GM19328 (cell line): ENCODE data around the gene FADS3.

ENCODE experiments used
- ATAC-seq: cut with Tn5 transposase; IDR thresholded peaks from one replicate; pipeline ENCODE4 v1.9.1; 2021; ENCODE audit warnings: mild to moderate bottlenecking, moderate library complexity; ENCODE audit not compliant: unreplicated experiment

FADS3 gene

DNA sequence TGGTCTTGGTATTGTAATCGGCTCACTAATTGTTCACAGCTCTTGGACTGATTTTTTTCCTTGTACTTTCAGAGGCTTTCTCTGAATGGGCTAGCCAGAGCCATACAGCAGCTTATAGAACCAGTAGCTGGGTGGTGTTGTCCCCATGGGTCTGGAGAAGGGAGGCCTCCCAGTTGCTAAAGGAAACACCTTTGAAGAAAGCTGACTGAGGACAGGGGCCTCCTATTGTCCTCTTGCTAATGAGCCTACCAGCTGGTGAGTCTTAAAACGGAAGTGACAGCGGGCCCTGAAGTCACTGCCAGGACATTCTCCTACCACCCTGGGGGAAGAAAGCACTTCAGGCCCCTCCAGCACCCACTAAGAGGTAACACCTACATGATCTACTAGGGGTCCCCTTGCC lies 9.9 kb downstream of the FADS3 start:
- no peak for ATAC-seq

GRCh38 chr11:61880454-61880853 lies 10.9 kb downstream of the FADS3 start:
- ATAC-seq = no peak

GRCh38 chr11:61880031-61880430 lies 11.3 kb downstream of the FADS3 start:
- ATAC-seq = no peak

DNA sequence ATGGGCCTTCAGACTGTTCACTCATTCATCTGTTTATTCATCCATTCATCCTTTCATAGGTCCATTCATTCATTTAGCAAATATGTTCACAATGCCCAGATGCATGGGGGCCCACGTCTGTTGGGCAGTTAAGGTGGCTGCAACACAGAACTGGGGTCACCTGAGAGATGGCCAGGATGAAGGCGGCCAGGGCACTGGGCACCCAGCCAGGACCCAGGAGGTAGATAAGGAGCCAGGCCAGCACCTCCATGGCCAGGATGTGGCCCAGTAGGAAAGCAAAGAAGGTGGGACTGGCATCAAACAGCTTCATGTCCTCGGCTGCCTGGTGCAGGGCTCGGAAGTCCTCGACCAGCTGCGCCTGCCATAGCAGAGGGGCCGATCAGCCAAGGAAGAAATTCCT lies 12.2 kb downstream of the FADS3 start:
- no peak for ATAC-seq

DNA sequence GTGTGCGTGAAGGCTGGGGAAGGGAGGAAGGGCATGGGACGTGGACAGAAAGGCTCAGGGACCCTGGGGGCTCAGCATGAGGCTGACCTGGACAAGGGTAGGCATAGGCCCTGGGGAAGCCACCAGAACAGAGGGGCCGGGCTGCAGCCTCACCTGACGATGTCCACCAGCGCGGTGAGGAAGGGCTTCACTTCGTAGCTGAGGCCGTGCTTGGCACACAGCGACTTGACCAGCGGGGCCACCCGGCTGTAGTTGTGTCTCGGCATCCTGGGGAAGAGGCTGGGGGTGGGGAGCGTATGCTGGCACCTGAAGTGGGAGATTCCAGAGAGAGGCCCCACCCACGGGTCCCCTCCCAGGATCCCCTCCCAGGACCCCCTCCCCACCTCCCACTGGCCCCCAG lies 15.6 kb downstream of the FADS3 start:
- ATAC-seq = no peak

GRCh38 chr11:61874853-61875252 lies 16.5 kb downstream of the FADS3 start:
- no peak for ATAC-seq

GRCh38 chr11:61874377-61874809 lies 17.0 kb downstream of the FADS3 start:
- no peak for ATAC-seq

DNA sequence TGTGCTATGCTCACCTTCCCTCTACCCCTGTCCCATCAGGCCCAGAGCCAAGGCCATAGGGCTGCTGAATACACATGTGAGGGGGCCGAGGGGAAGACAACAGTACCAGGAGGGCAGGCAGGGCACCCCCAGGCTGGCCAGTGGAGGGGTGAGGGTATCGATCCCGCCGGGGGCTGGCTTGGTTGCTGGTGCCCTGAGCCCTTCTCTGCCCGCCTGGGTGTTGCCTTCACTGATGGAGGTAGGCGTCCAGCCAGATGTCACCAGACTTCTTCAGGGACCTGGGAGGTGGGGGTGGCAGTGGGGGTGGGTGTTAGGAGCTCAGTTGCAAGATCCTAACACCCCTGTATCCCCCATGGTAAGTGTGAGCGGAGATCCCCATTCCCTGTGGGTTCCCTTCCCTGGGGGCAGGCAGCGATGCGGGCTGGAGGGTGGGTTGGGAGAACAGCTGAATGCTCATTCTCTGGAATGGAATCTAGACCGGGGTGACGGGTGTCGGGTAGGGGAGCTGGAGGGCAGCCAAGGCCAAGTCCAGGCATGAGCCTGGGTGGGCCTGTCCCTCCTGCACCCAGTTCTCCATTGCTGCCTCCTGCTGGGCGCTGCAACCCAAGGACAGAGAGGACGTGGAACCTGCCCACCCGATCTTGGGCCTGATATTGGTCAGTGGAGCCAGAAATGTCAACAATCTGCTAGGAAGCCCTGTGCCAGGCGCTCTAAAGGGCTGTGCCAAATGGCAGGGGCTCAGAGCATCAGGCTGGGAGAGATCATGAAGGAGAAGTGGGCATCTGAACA lies 17.6 kb downstream of the FADS3 start:
- no peak for ATAC-seq

GRCh38 chr11:61872935-61873565 lies 18.3 kb downstream of the FADS3 start:
- no peak for ATAC-seq

- no peak for ATAC-seq
Observed at GRCh38 chr11:61871158-61871597, 20.2 kb downstream of the FADS3 start.

- ATAC-seq = no peak
Observed at GRCh38 chr11:61870541-61871031, 20.8 kb downstream of the FADS3 start.

- no peak for ATAC-seq
Observed at GRCh38 chr11:61869708-61870451, 21.5 kb downstream of the FADS3 start.

DNA sequence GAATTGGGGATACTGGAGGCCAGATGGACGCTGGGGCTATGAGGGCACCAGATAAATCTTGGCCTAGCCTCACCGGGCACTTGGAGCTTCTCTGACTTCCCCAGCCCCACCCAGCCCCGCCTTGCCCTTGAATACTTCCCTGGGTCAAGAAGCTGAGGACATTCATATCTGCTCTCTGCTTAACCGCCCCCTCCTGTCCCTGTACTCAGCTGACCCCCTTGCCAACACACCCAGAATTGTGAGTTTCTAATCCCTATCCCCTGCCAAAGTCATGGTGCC lies 22.0 kb downstream of the FADS3 start:
- no peak for ATAC-seq

DNA sequence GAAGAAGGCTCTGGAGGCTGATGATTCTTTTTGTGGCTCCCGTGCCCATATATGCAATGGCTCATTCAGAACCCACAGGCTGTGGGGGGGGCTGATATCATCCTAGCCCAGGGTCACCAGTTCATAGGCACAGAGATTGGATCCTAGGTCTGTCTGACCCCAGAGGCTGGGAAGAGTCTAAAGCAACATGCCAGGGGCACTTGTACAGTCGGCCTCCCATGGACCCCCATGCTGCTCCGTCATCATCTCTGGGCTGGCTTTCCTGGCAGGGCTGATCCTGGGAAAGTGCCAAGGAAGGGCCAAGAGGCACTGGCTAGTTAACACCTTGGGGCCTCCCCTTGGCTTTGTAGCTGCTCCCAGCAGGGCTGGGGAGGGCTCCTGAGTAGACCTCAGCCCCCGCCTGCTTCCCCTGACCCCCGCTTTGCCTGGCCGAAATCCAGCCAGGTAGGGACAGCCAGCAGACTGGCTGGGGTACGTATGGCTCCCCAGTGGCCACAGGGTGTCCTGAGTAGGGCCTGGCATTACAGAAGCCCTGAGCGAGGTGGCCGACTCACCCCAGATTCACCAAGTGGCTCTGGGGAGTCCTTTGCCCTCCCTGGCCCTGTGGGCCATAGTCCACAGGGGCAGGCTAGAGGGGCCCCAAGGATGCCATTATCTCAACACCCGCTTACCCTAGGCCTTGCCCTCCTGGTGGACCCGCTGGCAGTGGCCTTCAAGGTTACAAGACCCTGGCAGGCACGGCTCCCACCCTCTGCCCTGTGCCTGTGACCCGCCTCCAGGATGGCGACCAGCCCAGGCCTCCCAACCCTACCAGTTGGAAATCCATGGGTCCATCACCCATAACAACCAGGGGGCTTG lies 22.5 kb downstream of the FADS3 start:
- ATAC-seq = no peak

DNA sequence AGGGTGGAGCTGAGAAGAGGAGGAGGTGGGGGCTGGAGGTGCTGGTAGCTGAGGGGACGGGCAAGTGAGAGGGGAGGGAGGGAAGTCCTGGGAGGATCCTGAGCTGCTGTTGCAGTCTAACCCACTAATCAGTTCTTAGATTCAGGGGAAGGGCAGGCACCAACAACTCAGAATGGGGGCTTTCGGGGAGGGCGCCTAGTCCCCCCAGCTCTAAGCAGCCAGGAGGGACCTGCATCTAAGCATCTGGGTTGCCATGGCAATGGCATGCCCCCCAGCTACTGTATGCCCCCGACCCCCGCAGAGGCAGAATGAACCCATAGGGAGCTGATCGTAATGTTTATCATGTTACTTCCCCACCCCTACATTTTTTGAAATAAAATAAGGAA lies 24.4 kb downstream of the FADS3 start:
- no peak for ATAC-seq

DNA sequence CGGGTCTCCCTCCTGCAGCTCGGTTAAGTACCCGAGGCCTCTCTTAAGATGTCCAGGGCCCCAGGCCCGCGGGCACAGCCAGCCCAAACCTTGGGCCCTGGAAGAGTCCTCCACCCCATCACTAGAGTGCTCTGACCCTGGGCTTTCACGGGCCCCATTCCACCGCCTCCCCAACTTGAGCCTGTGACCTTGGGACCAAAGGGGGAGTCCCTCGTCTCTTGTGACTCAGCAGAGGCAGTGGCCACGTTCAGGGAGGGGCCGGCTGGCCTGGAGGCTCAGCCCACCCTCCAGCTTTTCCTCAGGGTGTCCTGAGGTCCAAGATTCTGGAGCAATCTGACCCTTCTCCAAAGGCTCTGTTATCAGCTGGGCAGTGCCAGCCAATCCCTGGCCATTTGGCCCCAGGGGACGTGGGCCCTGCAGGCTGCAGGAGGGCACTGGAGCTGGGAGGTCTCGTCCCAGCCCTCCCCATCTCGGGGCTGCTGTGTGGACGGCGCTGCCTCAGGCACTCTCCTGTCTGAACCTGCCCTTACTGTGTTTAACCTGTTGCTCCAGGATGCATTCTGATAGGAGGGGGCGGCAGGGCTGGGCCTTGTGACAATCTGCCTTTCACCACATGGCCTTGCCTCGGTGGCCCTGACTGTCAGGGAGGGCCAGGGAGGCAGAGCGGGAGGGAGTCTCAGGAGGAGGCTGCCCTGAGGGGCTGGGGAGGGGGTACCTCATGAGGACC lies 25.0 kb downstream of the FADS3 start:
- no peak for ATAC-seq

DNA sequence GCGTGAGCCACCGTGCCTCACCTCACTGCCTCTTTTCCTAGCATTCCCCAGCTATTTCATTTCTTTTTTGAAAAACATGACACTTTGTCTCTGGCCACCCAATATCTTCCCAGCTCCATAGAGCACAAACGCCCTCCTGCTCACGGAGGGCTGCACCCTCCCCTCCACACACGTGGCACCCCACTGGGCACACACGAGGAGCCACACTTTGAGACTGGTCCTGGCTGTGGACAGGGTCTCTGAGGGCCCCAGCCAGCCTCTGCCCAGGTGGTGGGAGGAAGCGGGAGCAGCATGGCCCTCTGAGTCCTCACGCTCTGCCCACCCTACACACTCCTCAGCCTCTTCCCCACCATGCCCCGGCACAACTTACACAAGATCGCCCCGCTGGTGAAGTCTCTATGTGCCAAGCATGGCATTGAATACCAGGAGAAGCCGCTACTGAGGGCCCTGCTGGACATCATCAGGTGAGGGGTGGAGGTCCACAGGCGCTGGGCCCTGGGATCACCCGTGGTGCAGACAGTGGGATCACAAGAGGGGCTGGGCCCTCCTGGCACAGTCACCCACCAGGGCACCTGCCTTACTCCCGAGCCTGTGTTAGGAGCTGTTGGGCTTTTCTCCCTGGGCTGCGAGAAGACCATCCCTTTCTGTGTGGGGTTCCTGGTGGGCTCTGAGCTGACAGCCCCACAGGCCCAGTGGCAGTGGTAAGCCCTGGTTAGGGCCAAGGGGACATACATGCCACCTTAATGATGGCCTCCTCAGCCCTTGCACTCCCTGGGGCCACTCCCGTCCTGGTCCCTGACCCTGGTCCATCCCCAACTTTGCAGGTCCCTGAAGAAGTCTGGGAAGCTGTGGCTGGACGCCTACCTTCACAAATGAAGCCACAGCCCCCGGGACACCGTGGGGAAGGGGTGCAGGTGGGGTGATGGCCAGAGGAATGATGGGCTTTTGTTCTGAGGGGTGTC lies 26.2 kb downstream of the FADS3 start:
- ATAC-seq = no peak

DNA sequence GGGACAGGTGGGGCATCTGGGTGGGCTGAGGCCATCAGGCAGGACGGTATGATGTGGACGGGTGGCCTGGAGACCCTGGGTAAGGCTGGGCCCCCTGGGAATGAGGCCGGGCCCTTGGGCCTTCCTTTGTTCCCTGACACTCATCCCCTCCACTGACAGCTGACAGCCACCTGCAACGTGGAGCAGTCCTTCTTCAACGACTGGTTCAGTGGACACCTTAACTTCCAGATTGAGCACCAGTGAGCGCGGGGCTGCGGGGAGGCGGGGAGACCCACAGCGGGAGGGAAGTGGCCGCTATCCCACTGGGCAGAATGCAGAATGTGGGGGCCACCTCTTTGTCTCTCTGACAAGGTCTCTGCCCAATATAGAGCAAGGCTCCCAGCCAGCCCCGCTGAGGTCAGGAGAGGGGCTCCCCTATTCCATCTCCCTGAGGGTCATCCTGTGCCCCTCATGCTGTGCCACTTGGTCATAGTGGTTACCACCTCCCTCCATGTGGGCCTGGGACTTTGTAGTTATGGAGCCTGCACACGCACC lies 27.7 kb downstream of the FADS3 start:
- no peak for ATAC-seq
